IMR-90 (cell line): ENCODE measurements around the gene SEL1L3. TPM values are rescaled to one million over a fixed set of nuclear protein-coding genes. Genes with fewer than 3 reads are reported as not detected.

Experiments
- ATAC-seq: fragments of 200-7000 bp; cut with Tn5 transposase; 2 replicates; pipeline ENCODE4 v1.9.1; 2020; ENCODE audit warnings: low read depth, mild to moderate bottlenecking, moderate library complexity
- BruUV-seq: library from RNA; stranded (reverse); fragments of 400-500 nt; replicated peaks from 2 replicates; lab custom pipeline; 2021; lab: Mats Ljungman, UMichigan
- CTCF ChIA-PET: fragments of 300-600 bp; formaldehyde crosslinking; extraction: SDS; loops from one replicate; lab custom pipeline; 2021; ENCODE audit warnings: antibody characterized with exemption; lab: Yijun Ruan, JAX
- POLR2A ChIA-PET: fragments of 300-600 bp; sonication (Branson Sonifier 250); formaldehyde crosslinking; loops from one replicate; lab custom pipeline; 2022; ENCODE audit warnings: antibody characterized with exemption; ENCODE audit not compliant: unreplicated experiment; lab: Charles Lee
- DNase-seq: peaks from one replicate; pipeline ENCODE4 v3.0.0; 2013
- H2AFZ ChIP-seq: replicated peaks from 2 replicates; pipeline ENCODE3; 2013; ENCODE audit warnings: low read length, mild to moderate bottlenecking; ENCODE audit not compliant: poor library complexity
- H2AK5ac ChIP-seq: 2 replicates; pipeline ENCODE4 v1.6.1; 2013; ENCODE audit warnings: low read depth, low read length, inconsistent platforms
- H2AK9ac ChIP-seq: replicated peaks from 2 replicates; pipeline ENCODE3; 2013; ENCODE audit warnings: mild to moderate bottlenecking, low read depth, low read length, moderate library complexity; ENCODE audit not compliant: poor library complexity
- H2BK120ac ChIP-seq: 2 replicates; pipeline ENCODE4 v1.6.1; 2013; ENCODE audit warnings: low read depth, low read length, inconsistent platforms
- H2BK15ac ChIP-seq: 3 replicates; pipeline ENCODE4 v1.6.1; 2013; ENCODE audit warnings: low read depth, low read length, inconsistent platforms
- H2BK20ac ChIP-seq: 2 replicates; pipeline ENCODE4 v1.6.1; 2013; ENCODE audit warnings: low read depth, mild to moderate bottlenecking, inconsistent platforms, low read length, moderate library complexity
- H2BK5ac ChIP-seq: 2 replicates; pipeline ENCODE4 v1.6.1; 2013; ENCODE audit warnings: mild to moderate bottlenecking, low read depth, low read length, inconsistent platforms; ENCODE audit not compliant: poor library complexity, severe bottlenecking
- H3K14ac ChIP-seq: replicated peaks from 2 replicates; pipeline ENCODE4 v1.6.1; 2013; ENCODE audit warnings: low read depth, low read length, inconsistent platforms
- H3K18ac ChIP-seq: 2 replicates; pipeline ENCODE4 v1.6.1; 2013; ENCODE audit warnings: low read depth, low read length, control low read depth
- H3K23ac ChIP-seq: 2 replicates; pipeline ENCODE4 v1.6.1; 2013; ENCODE audit warnings: low read depth, low read length, inconsistent platforms
- H3K27ac ChIP-seq: 2 replicates; pipeline ENCODE4 v1.5.1; 2013; ENCODE audit warnings: mild to moderate bottlenecking, control low read depth, low read length; ENCODE audit not compliant: insufficient read depth
- H3K27me3 ChIP-seq: 2 replicates; pipeline ENCODE4 v1.6.1; 2013; ENCODE audit warnings: low read length; ENCODE audit not compliant: control insufficient read depth, insufficient read depth
- H3K36me3 ChIP-seq: 2 replicates; pipeline ENCODE4 v1.6.1; 2013; ENCODE audit warnings: low read length, mixed read lengths; ENCODE audit not compliant: control insufficient read depth, insufficient read depth
- H3K4ac ChIP-seq: 2 replicates; pipeline ENCODE4 v1.6.1; 2013; ENCODE audit warnings: low read depth, low read length, inconsistent platforms
- H3K4me1 ChIP-seq: 2 replicates; pipeline ENCODE4 v1.6.1; 2013; ENCODE audit warnings: low read length, mixed read lengths; ENCODE audit not compliant: control insufficient read depth, insufficient read depth
- H3K4me2 ChIP-seq: 2 replicates; pipeline ENCODE4 v1.6.1; 2013; ENCODE audit warnings: low read depth, mild to moderate bottlenecking, control low read depth, low read length, moderate library complexity
- H3K4me3 ChIP-seq: 2 replicates; pipeline ENCODE4 v1.5.1; 2013; ENCODE audit warnings: low read depth, mild to moderate bottlenecking, control low read depth, low read length, moderate library complexity; ENCODE audit not compliant: insufficient read depth
- H3K56ac ChIP-seq: 2 replicates; pipeline ENCODE4 v1.6.1; 2013; ENCODE audit warnings: low read length, inconsistent platforms; ENCODE audit not compliant: insufficient read depth; ENCODE audit errors: extremely low read depth
- H3K79me1 ChIP-seq, 2 experiments: 2 replicates each; pipeline ENCODE4 v1.6.1; 2013; ENCODE audit warnings: low read length in 2 of 2, inconsistent platforms in 1 of 2, low read depth in 1 of 2
- H3K9ac ChIP-seq: 2 replicates; pipeline ENCODE4 v1.6.1; 2013; ENCODE audit warnings: low read depth, low read length, control low read depth
- H3K9me1 ChIP-seq: 2 replicates; pipeline ENCODE4 v1.6.1; 2013; ENCODE audit warnings: low read length, inconsistent platforms; ENCODE audit not compliant: insufficient read depth
- H3K9me3 ChIP-seq: 2 replicates; pipeline ENCODE4 v1.6.1; 2013; ENCODE audit warnings: low read length; ENCODE audit not compliant: control insufficient read depth, insufficient read depth
- H4K20me1 ChIP-seq: 2 replicates; pipeline ENCODE4 v1.6.1; 2013; ENCODE audit warnings: low read length, inconsistent platforms; ENCODE audit not compliant: insufficient read depth
- H4K5ac ChIP-seq: 2 replicates; pipeline ENCODE4 v1.6.1; 2013; ENCODE audit warnings: mild to moderate bottlenecking, low read depth, low read length, control low read depth
- H4K8ac ChIP-seq, 2 experiments: 2 replicates each; pipeline ENCODE4 v1.6.1; 2013; ENCODE audit warnings: low read depth in 2 of 2, low read length in 2 of 2, control low read depth in 1 of 2, inconsistent platforms in 1 of 2
- H4K91ac ChIP-seq: 2 replicates; pipeline ENCODE4 v1.6.1; 2013; ENCODE audit warnings: low read depth, low read length, inconsistent platforms; ENCODE audit not compliant: insufficient read depth
- CEBPB ChIP-seq: IDR thresholded peaks from 2 replicates; pipeline ENCODE4 v1.6.1; 2012; ENCODE audit warnings: low read depth, low read length, improper control_type of control experiment
- CTCF ChIP-seq: conservative IDR thresholded peaks from 2 replicates; pipeline ENCODE4 v1.5.1; 2012; ENCODE audit warnings: mild to moderate bottlenecking, low read depth, low read length, improper control_type of control experiment
- ELK1 ChIP-seq: fragments of 150-350 bp; IDR thresholded peaks from 2 replicates; pipeline ENCODE4 v1.6.1; 2016; ENCODE audit warnings: low read depth, mild to moderate bottlenecking, low read length, moderate library complexity, borderline replicate concordance
- FOS ChIP-seq: fragments of 150-350 bp; IDR thresholded peaks from 2 replicates; pipeline ENCODE4 v1.6.1; 2016; ENCODE audit warnings: low read depth, low read length
- NFE2L2 ChIP-seq: fragments of 150-350 bp; IDR thresholded peaks from 2 replicates; pipeline ENCODE4 v1.6.1; 2016; ENCODE audit warnings: low read depth, mild to moderate bottlenecking, low read length
- POLR2A ChIP-seq: IDR thresholded peaks from 2 replicates; pipeline ENCODE4 v1.6.1; 2012; ENCODE audit warnings: mild to moderate bottlenecking, low read depth, low read length
- SMC3 ChIP-seq: fragments of 150-350 bp; IDR thresholded peaks from 2 replicates; pipeline ENCODE4 v1.6.1; 2016; ENCODE audit warnings: low read depth, mild to moderate bottlenecking, antibody characterized with exemption, low read length, moderate library complexity
- USF2 ChIP-seq: fragments of 150-350 bp; IDR thresholded peaks from 2 replicates; pipeline ENCODE4 v1.6.1; 2017; ENCODE audit warnings: mild to moderate bottlenecking, antibody characterized with exemption, low read length, low read depth
- WGBS, 2 experiments: methylation state at CpG; one replicate each; pipeline versions ENCODE4 v1.1.5 to v1.1.7; 2013; ENCODE audit warnings: missing lambda C conversion rate in 2 of 2; ENCODE audit not compliant: insufficient read length in 1 of 2; ENCODE audit errors: extremely low coverage in 2 of 2; 5-methylcytosine and 5-hydroxymethylcytosine counted together
- dilution Hi-C: fragments of 300-500 bp; cut with HindIII; formaldehyde crosslinking; loops from one replicate; pipeline ENCODE4 v1.14.3; 2018; ENCODE audit warnings: low sequenced_read_pairs; ENCODE audit not compliant: unreplicated experiment
- in situ Hi-C: fragments of 300-500 bp; cut with MboI; formaldehyde crosslinking; loops from 3 replicates; pipeline ENCODE4 v1.14.3; 2019; ENCODE audit warnings: low sequenced_read_pairs, inconsistent platforms, mixed read lengths
- intact Hi-C: fragments of 100-400 bp; cut with micrococcal nuclease; formaldehyde crosslinking; loops from 2 replicates; pipeline ENCODE4 v1.10.0; 2022
- polyA plus RNA-seq, 3 experiments: library from polyadenylated mRNA; depleted of rRNA; stranded (reverse); fragments of >200 nt; gene quantifications; 2 replicates each; pipeline ENCODE4 v1.2.3, GENCODE V29; 2012; ENCODE audit warnings: low replicate concordance in 1 of 3
- total RNA-seq: library from RNA; depleted of rRNA; stranded (reverse); fragments of >200 nt; gene quantifications from 2 replicates; pipeline ENCODE4 v1.2.3, GENCODE V29; 2012

Gene SEL1L3
- total and polyA plus RNA-seq, 2 of the 4 experiments (the other 2 are of a cell fraction): 16.4 to 43.7 TPM

- H3K36me3 ChIP-seq: no peaks in the 10 kb centered on the region
- DNase-seq (no peak), ATAC-seq (no peak)
- no peaks in the 10 kb centered on the region for H3K4me1 ChIP-seq
- H2AK9ac ChIP-seq: no peak overlapping the region
- H3K9ac ChIP-seq: no peak overlapping the region
- no peaks in the 10 kb centered on the region for H3K9me3 ChIP-seq
- no peak overlapping the region for H3K23ac ChIP-seq
- H4K20me1 ChIP-seq: no peaks in the 10 kb centered on the region
- H3K27ac ChIP-seq: no peak overlapping the region
- H3K9me1 ChIP-seq: no peaks in the 10 kb centered on the region
- H3K79me1 ChIP-seq: no peaks in the 10 kb centered on the region
- no peak overlapping the region for H3K14ac ChIP-seq
- dilution Hi-C loops: no loop called here
- H3K27me3 ChIP-seq: peaks cover 4% of the 10 kb centered on the region
- no peak overlapping the region for H3K4me2 ChIP-seq
- ChIA-PET POLR2A (no interaction called here), CTCF (no interaction called here)
- H4K5ac ChIP-seq: no peak overlapping the region
- H4K8ac ChIP-seq: no peak overlapping the region
- no peak overlapping the region for H2BK120ac ChIP-seq
- no peak for TF ChIP-seq ELK1
- TF ChIP-seq CTCF: no peak
- no peak for TF ChIP-seq FOS
- no peak for TF ChIP-seq CEBPB
- no peak for TF ChIP-seq POLR2A
- no peak for TF ChIP-seq NFE2L2
- no peak for TF ChIP-seq SMC3
- no peak for TF ChIP-seq USF2
- no peak overlapping the region for H3K56ac ChIP-seq
- no peak overlapping the region for H2BK15ac ChIP-seq
- no peak overlapping the region for H3K18ac ChIP-seq
- BruUV-seq: no TSS peak
- H4K91ac ChIP-seq: no peak overlapping the region
- H2BK5ac ChIP-seq: no peak overlapping the region
- in situ Hi-C loops: no loop called here
- no peak overlapping the region for H3K4ac ChIP-seq
- H2BK20ac ChIP-seq: no peak overlapping the region
- WGBS, 2 experiments: no CpG with 5 or more reads among the region's 4 CpGs
- no peak overlapping the region for H3K4me3 ChIP-seq
- intact Hi-C loops: no loop called here
- no peak overlapping the region for H2AFZ ChIP-seq
- H2AK5ac ChIP-seq: no peak overlapping the region
Measured at GRCh38 chr4:25700661-25701060, 162.1 kb downstream of the SEL1L3 start.
